H4 (cell line): ENCODE results near the gene SMIM21. TPM values are rescaled to one million over a fixed set of nuclear protein-coding genes. Genes with fewer than 3 reads are reported as not detected.

Source experiments
- DNase-seq: peaks from one replicate; pipeline ENCODE4 v3.0.0-alpha.2; 2015; ENCODE audit warnings: low spot score
- total RNA-seq: library from RNA; depleted of rRNA; stranded (reverse); fragments of >200 nt; shearing (Covaris generic); gene quantifications from 2 replicates; pipeline ENCODE4 v1.2.3, GENCODE V29; 2014; rRNA removed

Gene SMIM21
- not detected in 2 replicates for total RNA-seq

- DNase-seq: no peak
Measured at GRCh38 chr18:75427603-75428002, at the start of gene SMIM21. Gene SMIM21 (minus strand): TSS chr18:75427703. CDS start chr18:75427563, 140 bp downstream.

GRCh38 chr18:75475228-75475627 lies 47.7 kb upstream of the SMIM21 start:
- peak; percentile 71 for DNase-seq

- no peak for DNase-seq
Measured at GRCh38 chr18:75474332-75474731, 46.8 kb upstream of the SMIM21 start.

- no peak for DNase-seq
Measured at GRCh38 chr18:75473316-75473715, 45.8 kb upstream of the SMIM21 start.

GRCh38 chr18:75472906-75473305 lies 45.4 kb upstream of the SMIM21 start:
- DNase-seq: no peak

- DNase-seq: no peak
Measured at GRCh38 chr18:75472396-75472795, 44.9 kb upstream of the SMIM21 start.

GRCh38 chr18:75471850-75472249 lies 44.3 kb upstream of the SMIM21 start:
- DNase-seq: no peak

- DNase-seq: no peak
Measured at GRCh38 chr18:75467851-75468250, 40.3 kb upstream of the SMIM21 start.

GRCh38 chr18:75467281-75467795 lies 39.8 kb upstream of the SMIM21 start:
- DNase-seq: no peak

GRCh38 chr18:75464356-75464755 lies 36.9 kb upstream of the SMIM21 start:
- DNase-seq: no peak

GRCh38 chr18:75462178-75462832 lies 34.8 kb upstream of the SMIM21 start:
- DNase-seq: no peak

- no peak for DNase-seq
Measured at GRCh38 chr18:75456199-75456631, 28.7 kb upstream of the SMIM21 start.

- no peak for DNase-seq
Measured at GRCh38 chr18:75455249-75456198, 28.0 kb upstream of the SMIM21 start.

GRCh38 chr18:75454022-75454795 lies 26.7 kb upstream of the SMIM21 start:
- DNase-seq: no peak

- DNase-seq: no peak
Measured at GRCh38 chr18:75450906-75451305, 23.4 kb upstream of the SMIM21 start.

- DNase-seq: no peak
Measured at GRCh38 chr18:75441896-75442295, 14.4 kb upstream of the SMIM21 start.

GRCh38 chr18:75439348-75439747 lies 11.8 kb upstream of the SMIM21 start:
- DNase-seq: no peak

- DNase-seq: no peak
Measured at GRCh38 chr18:75438891-75439290, 11.4 kb upstream of the SMIM21 start.

- no peak for DNase-seq
Measured at GRCh38 chr18:75437979-75438378, 10.5 kb upstream of the SMIM21 start.

GRCh38 chr18:75433098-75433497 lies 5.6 kb upstream of the SMIM21 start:
- no peak for DNase-seq

- peak; percentile 48 for DNase-seq
Measured at GRCh38 chr18:75429975-75430374, 2.5 kb upstream of the SMIM21 start.

GRCh38 chr18:75428490-75428889 lies 987 bp upstream of the SMIM21 start:
- DNase-seq: no peak
